ENCODE data around the gene DIP2C. TPM values are rescaled to one million over a fixed set of nuclear protein-coding genes. Genes with fewer than 3 reads are reported as not detected.
"Not testable (repeated sequence)": the region's sequence is repeated elsewhere in the genome, so short reads cannot be mapped to it uniquely, and the experiment has no call there.

DIP2C gene
- total RNA-seq, 1 experiment from 2014 or later, result 4.6 TPM

DNA sequence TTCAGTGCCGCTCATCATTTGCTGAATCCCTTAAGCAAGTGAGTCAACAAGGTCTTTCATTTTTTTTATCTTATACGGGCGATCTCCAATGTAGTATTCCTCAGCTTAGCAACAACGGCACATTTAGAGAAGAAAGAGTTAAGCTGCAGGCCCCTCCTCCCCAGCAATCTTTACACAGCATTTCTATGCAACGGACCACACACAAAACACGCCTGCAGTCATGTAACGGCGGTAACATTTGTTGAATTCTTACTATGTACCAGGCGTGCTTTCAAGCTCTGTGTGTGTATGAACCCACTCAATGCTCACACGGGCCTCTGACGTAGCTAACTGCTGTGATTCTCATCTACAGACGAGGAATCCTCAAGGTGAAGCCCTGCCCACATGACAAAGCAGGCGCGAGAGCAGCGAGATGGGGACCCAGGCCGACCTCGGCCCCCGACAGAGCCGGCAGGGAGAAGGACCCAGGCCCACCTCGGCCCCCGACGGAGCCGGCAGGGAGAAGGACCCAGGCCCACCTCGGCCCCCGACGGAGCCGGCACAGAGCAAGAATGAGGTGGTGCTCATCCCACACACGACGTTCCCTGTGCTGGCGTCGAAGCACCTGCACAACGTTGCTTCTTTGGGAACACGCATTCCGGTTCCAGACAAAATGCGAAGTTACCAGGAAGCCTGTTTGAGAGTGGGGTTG is 313.5 kb downstream of the DIP2C start:
- no peak for DNase-seq (ENCODE audit: low read depth)

GRCh38 chr10:374354-374753 is 315.1 kb downstream of the DIP2C start:
- DNase-seq (ENCODE audit: low read depth), result no peak

DNA sequence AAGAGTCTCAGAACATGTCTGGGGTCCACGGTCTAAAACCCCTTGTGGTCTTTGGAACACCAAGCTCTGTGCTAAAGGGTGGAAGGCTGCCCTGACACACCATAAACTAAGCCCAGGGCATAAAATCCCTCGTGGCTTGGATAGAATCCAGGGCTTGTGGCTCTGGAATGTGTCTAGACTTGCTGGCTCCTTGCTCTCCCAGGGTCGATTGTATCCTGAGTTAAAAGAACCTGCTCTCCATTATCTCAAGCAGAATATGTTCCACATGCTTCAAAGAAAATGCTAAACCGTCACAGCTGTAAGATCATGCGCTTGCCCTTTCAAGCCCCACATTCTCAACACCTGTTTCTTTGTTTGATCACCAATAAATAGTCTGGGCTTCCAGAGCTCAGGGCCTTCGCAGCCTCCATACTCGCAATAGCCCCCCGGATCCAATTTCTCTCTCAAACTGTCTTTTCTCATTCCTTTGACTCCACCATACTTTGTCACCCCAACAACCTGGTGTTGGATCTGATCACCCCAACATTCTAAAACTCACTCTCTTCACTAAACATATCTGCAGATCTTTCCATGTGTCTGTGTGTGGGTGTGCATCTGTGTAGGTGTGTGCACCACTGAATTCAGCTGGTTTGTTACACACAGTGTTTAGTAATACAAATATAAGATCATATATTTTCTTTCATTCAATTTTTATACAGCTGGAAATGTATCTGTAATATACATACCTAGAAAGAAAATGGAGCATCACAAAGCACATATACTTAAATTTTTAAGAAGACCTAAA is 315.8 kb downstream of the DIP2C start:
- DNase-seq (ENCODE audit: low read depth), result peak; percentile 67

- no peak for DNase-seq (ENCODE audit: low read depth)
These were observed 316.5 kb downstream of the DIP2C start for GRCh38 chr10:373015-373414.

GRCh38 chr10:372566-372965 is 316.9 kb downstream of the DIP2C start:
- DNase-seq (ENCODE audit: low read depth), result no peak

- no peak for DNase-seq (ENCODE audit: low read depth)
These were observed 318.0 kb downstream of the DIP2C start for GRCh38 chr10:371515-371914.

GRCh38 chr10:370449-370825 is 319.0 kb downstream of the DIP2C start:
- peak; percentile 24 for DNase-seq (ENCODE audit: low read depth)

DNA sequence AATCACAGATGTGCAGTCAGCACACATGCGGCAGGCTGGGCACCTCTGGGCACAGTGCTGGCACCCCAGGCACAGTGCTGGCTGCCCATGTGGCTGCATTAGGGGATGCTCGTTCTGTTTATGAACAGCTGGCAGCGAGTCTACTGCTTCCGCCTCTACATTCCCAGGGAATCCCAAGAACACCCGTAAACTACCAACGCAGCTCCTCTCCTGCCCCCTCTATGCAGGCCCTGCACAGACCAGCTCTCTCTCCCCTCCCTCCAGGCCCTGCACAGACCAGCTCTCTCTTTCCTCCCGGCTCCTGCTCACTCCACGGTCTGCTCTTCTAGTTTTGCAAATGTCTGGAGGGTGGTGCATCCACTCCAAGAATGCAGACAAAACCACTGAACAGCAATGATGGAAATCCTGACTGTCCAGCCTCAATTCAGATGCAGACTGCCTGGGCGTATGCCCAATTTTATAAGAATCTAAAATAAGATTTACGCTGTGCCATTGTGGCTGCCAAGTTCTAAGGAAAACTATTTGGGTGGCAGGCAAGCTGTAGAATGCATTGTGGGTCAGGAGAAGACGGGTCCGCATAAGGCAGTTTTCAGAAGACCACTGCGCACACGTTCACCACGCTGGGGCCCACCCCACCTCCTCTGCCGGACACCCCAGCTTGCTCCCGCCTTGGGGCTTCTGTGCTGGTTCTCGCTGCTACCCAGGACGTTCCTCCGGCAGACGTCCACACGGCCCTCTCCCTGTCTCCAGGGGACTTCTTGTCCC is 319.6 kb downstream of the DIP2C start:
- DNase-seq (ENCODE audit: low read depth), result peak; percentile 71

DNA sequence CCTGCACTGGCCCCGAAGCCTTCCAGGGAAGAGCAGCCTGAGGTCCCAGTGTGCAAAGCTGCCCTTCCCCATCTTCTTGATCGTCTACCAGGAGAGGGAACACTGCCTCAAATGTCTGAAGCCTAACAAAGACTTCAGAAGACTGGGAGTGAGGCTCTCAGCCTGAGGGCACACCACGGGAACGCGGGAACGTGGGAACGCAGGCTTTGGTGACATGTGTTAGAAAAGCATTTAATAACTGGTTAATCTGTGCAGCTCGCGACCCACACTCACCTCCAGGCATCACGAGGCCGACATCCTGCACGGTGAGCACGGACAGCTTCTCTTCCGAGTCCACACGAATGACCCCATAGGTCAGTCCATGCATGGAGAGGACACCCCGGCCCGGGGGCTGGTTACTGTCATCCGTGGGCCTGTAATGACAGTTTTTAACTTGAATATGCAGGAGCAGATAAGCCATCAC is 320.2 kb downstream of the DIP2C start:
- no peak for DNase-seq (ENCODE audit: low read depth)

- DNase-seq (ENCODE audit: low read depth), result no peak
These were observed 320.8 kb downstream of the DIP2C start for GRCh38 chr10:368579-369220.

GRCh38 chr10:368107-368506 is 321.4 kb downstream of the DIP2C start:
- not testable (repeated sequence) for DNase-seq (ENCODE audit: low read depth)

DNA sequence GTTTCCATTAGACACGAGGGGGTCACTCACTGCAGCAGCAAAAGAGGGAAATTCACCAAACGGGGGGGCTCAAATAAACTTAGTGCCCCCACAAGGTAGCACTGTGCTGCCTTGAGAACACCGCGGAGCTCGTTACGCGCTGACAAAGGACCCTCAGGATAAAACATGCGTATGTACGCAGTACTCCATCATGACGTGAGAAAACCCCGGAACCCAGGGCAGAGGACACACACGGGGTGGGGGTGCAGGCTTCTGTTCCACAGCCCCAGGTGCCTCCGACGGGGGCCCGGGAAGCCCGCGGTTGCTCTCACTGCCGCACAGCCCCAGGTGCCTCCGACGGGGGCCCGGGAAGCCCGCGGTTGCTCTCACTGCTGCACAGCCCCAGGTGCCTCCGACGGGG is 321.8 kb downstream of the DIP2C start:
- no peak for DNase-seq (ENCODE audit: low read depth)

DNA sequence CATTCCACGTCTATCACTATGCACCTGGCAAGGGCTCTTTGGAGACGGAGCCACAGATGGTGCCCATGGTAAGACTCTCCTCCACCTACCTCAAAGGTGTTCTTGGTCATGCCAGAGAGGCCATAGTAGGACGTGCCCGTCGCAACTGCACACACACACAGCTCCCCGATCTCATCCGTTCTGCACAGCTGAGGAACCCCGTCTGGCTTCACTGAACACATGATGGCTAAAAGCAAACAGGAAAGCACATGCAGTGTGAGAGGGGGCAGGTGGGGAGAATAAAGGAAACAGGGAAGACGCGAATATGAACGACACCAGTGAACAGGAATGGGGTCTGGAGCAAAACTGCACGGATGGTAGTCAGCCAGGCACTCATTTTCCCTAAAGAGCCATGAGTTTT is 323.3 kb downstream of the DIP2C start:
- DNase-seq (ENCODE audit: low read depth), result no peak

- no peak for DNase-seq (ENCODE audit: low read depth)
These were observed 325.1 kb downstream of the DIP2C start for GRCh38 chr10:364267-364775.

GRCh38 chr10:363152-363551 is 326.3 kb downstream of the DIP2C start:
- no peak for DNase-seq (ENCODE audit: low read depth)

GRCh38 chr10:361203-362081 is 328.0 kb downstream of the DIP2C start:
- DNase-seq (ENCODE audit: low read depth), result no peak

GRCh38 chr10:360653-361052 is 328.8 kb downstream of the DIP2C start:
- no peak for DNase-seq (ENCODE audit: low read depth)

DNA sequence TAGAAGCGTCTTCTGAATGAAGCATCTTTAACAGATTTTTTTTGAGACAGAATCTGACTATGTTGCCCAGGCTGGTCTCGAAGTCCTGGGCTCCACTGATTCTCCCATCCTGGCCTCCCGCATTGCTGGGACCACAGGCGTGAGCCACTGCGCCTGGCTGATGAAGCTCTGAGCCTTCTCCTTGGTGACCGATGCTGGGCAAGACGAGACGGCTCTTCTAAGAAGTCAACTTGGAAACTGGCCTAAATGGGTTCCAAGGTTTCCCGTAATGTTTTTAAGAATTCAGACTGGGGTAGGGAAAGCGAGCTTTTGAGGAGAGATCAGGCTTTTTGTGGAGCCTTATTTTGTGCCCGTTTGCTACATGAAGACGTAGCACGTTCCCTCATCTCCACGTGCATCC is 329.7 kb downstream of the DIP2C start:
- DNase-seq (ENCODE audit: low read depth), result no peak

- no peak for DNase-seq (ENCODE audit: low read depth)
These were observed 330.4 kb downstream of the DIP2C start for GRCh38 chr10:359093-359492.

DNA sequence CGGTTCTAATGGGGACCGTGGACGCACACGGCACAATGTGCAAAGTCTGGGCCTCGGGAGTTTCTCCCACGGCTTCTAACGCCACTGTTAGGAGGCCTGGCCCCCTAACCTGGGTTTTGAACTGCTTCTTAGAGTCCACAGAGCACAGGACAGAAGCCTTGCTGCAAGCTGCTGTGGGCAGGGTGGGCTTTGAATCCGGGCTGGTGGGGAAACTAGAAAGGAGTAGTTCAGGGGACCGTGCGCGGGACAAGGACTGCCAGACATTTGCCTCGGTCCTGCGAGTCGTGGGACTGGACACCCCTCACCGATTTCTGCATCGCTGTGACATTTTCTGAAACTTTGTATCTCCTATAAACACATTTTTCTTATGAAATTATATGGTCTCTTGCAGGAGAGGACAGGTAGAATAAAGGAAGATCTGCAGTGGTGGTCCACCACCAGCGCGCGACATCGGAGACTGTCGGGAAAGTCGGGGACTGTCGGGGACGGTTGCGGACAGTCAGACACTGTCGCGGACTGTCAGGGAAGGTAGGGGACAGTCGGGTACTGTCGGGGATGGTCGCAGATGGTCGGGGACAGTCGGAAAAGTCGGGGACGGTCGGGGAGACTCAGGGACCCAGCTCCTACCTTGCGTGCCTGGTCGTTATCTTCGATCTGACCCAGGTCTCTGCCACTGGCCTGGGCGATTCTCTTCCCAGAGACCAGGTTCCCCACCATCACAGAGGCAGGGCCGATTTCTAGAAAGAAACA is 332.1 kb downstream of the DIP2C start:
- DNase-seq (ENCODE audit: low read depth), result no peak
